Measurements from ENCODE around the gene VKORC1L1. TPM values are rescaled to one million over a fixed set of nuclear protein-coding genes. Genes with fewer than 3 reads are reported as not detected.

VKORC1L1 gene
- total RNA-seq, 1 experiment from 2014 or later = 31.7 TPM

- Histone ChIP-seq H3K4me2 (no peak overlapping the region), H3F3A (ENCODE audit: insufficient read depth, low read depth) (no peaks in the 10 kb centered on the region), H3K27ac (no peak overlapping the region), H3K4me3 (no peak overlapping the region), H2AFZ (no peak overlapping the region), H3K4me1 (replicated peaks; ENCODE audit: insufficient read depth) (no peaks in the 10 kb centered on the region), H3K9me3 (ENCODE audit: insufficient read depth, low read depth) (no peaks in the 10 kb centered on the region), H4K20me1 (ENCODE audit: insufficient read depth) (peaks cover 5% of the 10 kb centered on the region; the same call in 1 of the 2 replicates), H3K79me2 (ENCODE audit: low read depth) (peaks cover 32% of the 10 kb centered on the region), H3K9me2 (ENCODE audit: insufficient read depth) (no peaks in the 10 kb centered on the region), H3K36me3 (ENCODE audit: low read depth) (no peaks in the 10 kb centered on the region; the same call in 1 of the 2 replicates), H3K27me3 (ENCODE audit: insufficient read depth, low read depth) (no peaks in the 10 kb centered on the region)
- TF ChIP-seq EZH2 (IDR thresholded peaks at IDR 0.05; ENCODE audit: low read depth) (no peak), CTCF (conservative IDR thresholded peaks at IDR 0.05) (no peak)
- BruUV-seq (replicated peaks) = no TSS peak
- CTCF ChIA-PET = no interaction called here
- intact Hi-C loops (cut with micrococcal nuclease; ENCODE audit: unreplicated experiment) = no loop called here
- no peak for DNase-seq
- POLR2A ChIA-PET (ENCODE audit: unreplicated experiment) = no interaction called here
These were observed 53.7 kb downstream of the VKORC1L1 start for GRCh38 chr7:65926588-65926987.

GRCh38 chr7:65927489-65928448 lies 54.9 kb downstream of the VKORC1L1 start:
- Histone ChIP-seq H3K9me2 (ENCODE audit: insufficient read depth) (no peaks in the 10 kb centered on the region), H3K4me2 (no peak overlapping the region), H3K79me2 (ENCODE audit: low read depth) (peaks cover 38% of the 10 kb centered on the region), H3K36me3 (ENCODE audit: low read depth) (no peaks in the 10 kb centered on the region; the same call in 1 of the 2 replicates), H2AFZ (no peak overlapping the region), H3K27ac (no peak overlapping the region), H4K20me1 (ENCODE audit: insufficient read depth) (peaks cover 5% of the 10 kb centered on the region; the same call in 1 of the 2 replicates), H3F3A (ENCODE audit: insufficient read depth, low read depth) (no peaks in the 10 kb centered on the region), H3K9me3 (ENCODE audit: insufficient read depth, low read depth) (no peaks in the 10 kb centered on the region), H3K27me3 (ENCODE audit: insufficient read depth, low read depth) (no peaks in the 10 kb centered on the region), H3K4me1 (replicated peaks; ENCODE audit: insufficient read depth) (no peaks in the 10 kb centered on the region), H3K4me3 (no peak overlapping the region)
- no TSS peak for BruUV-seq (replicated peaks)
- ChIA-PET POLR2A (ENCODE audit: unreplicated experiment) (no interaction called here), CTCF (no interaction called here)
- TF ChIP-seq EZH2 (IDR thresholded peaks at IDR 0.05; ENCODE audit: low read depth) (no peak), CTCF (conservative IDR thresholded peaks at IDR 0.05) (no peak)
- intact Hi-C loops (cut with micrococcal nuclease; ENCODE audit: unreplicated experiment) = no loop called here
- no peak for DNase-seq

GRCh38 chr7:65931685-65932084 lies 58.8 kb downstream of the VKORC1L1 start:
- no peaks in the 10 kb centered on the region for H3K27me3 ChIP-seq (ENCODE audit: insufficient read depth, low read depth)
- H3K4me2 ChIP-seq = no peak overlapping the region
- peaks cover 5% of the 10 kb centered on the region; the same call in 1 of the 2 replicates for H4K20me1 ChIP-seq (ENCODE audit: insufficient read depth)
- no TSS peak for BruUV-seq (replicated peaks)
- TF ChIP-seq EZH2 (IDR thresholded peaks at IDR 0.05; ENCODE audit: low read depth) (no peak), CTCF (conservative IDR thresholded peaks at IDR 0.05) (no peak)
- POLR2A ChIA-PET (ENCODE audit: unreplicated experiment) = no interaction called here
- H3F3A ChIP-seq (ENCODE audit: insufficient read depth, low read depth) = no peaks in the 10 kb centered on the region; the same call in 1 of the 2 replicates
- H3K4me1 ChIP-seq (replicated peaks; ENCODE audit: insufficient read depth) = no peaks in the 10 kb centered on the region
- H3K79me2 ChIP-seq (ENCODE audit: low read depth) = peaks cover 54% of the 10 kb centered on the region
- DNase-seq = no peak
- no peak overlapping the region for H2AFZ ChIP-seq
- H3K27ac ChIP-seq = no peak overlapping the region
- H3K9me3 ChIP-seq (ENCODE audit: insufficient read depth, low read depth) = no peaks in the 10 kb centered on the region
- H3K4me3 ChIP-seq = no peak overlapping the region
- H3K36me3 ChIP-seq (ENCODE audit: low read depth) = no peaks in the 10 kb centered on the region
- no peaks in the 10 kb centered on the region for H3K9me2 ChIP-seq (ENCODE audit: insufficient read depth)
- intact Hi-C loops (cut with micrococcal nuclease; ENCODE audit: unreplicated experiment) = no loop called here
- CTCF ChIA-PET = interaction anchor here (0.6 kb wide), 1 partner anchor 52 kb away, joined by 4 read pairs; no protein-coding TSS in a partner anchor
